Measurements from ENCODE around the gene GPR157. TPM values are rescaled to one million over a fixed set of nuclear protein-coding genes. Genes with fewer than 3 reads are reported as not detected.
"Not testable (repeated sequence)": the region's sequence is repeated elsewhere in the genome, so short reads cannot be mapped to it uniquely, and the experiment has no call there.

GPR157 gene
- total RNA-seq, 2 donors from 2014 or later = 2.3 to 5.0 TPM

GRCh38 chr1:9126511-9126910 is 2.4 kb downstream of the GPR157 start:
- H3K9me3 ChIP-seq (ENCODE audit: control insufficient read depth, low read length) = no peaks in the 10 kb centered on the region
- H3K4me1 Mint-ChIP-seq = peaks cover 9% of the 10 kb centered on the region
- WGBS, 2 experiments (ENCODE audit: insufficient coverage in 1 of 2, insufficient read length in 1 of 2) = 87 to 88% methylated on average over 1 to 2 of the region's 2 CpGs
- H3K36me3 ChIP-seq (ENCODE audit: control insufficient read depth, insufficient read depth, low read length) = no peaks in the 10 kb centered on the region
- no peak overlapping the region for H3K27ac ChIP-seq (ENCODE audit: low read depth, low read length)
- H3K27me3 ChIP-seq (ENCODE audit: control insufficient read depth, insufficient read depth, low read length, poor library complexity, severe bottlenecking) = peaks cover 21% of the 10 kb centered on the region
- DNase-seq = no peak
- H3K9ac ChIP-seq (ENCODE audit: extremely low read depth, low read length, poor library complexity, severe bottlenecking) = no peak overlapping the region
- H3K4me1 ChIP-seq (ENCODE audit: control insufficient read depth, insufficient read depth, low read length) = no peaks in the 10 kb centered on the region
- no peaks in the 10 kb centered on the region for H3K36me3 Mint-ChIP-seq (ENCODE audit: low read depth)
- no peak overlapping the region for H3K4me3 Mint-ChIP-seq
- H3K27ac Mint-ChIP-seq = no peak overlapping the region
- H3K27me3 Mint-ChIP-seq (ENCODE audit: insufficient read depth) = peaks cover 14% of the 10 kb centered on the region
- no peak overlapping the region for H3K4me3 ChIP-seq (ENCODE audit: low read length)
- H3K9me3 Mint-ChIP-seq = peaks cover 2% of the 10 kb centered on the region
- no peak for TF ChIP-seq CTCF (conservative IDR thresholded peaks at IDR 0.05)

- H3K27me3 ChIP-seq (ENCODE audit: control insufficient read depth, insufficient read depth, low read length, poor library complexity, severe bottlenecking) = peaks cover 21% of the 10 kb centered on the region
- not testable (repeated sequence) for H3K27ac ChIP-seq (ENCODE audit: low read depth, low read length); H3K36me3 ChIP-seq (ENCODE audit: control insufficient read depth, insufficient read depth, low read length); H3K4me1 Mint-ChIP-seq; H3K9me3 Mint-ChIP-seq; H3K9me3 ChIP-seq (ENCODE audit: control insufficient read depth, low read length); H3K36me3 Mint-ChIP-seq (ENCODE audit: low read depth); H3K4me1 ChIP-seq (ENCODE audit: control insufficient read depth, insufficient read depth, low read length); H3K4me3 Mint-ChIP-seq; H3K9ac ChIP-seq (ENCODE audit: extremely low read depth, low read length, poor library complexity, severe bottlenecking); DNase-seq; H3K4me3 ChIP-seq (ENCODE audit: low read length); H3K27ac Mint-ChIP-seq
- peaks cover 14% of the 10 kb centered on the region for H3K27me3 Mint-ChIP-seq (ENCODE audit: insufficient read depth)
- WGBS, 2 experiments (ENCODE audit: insufficient coverage in 1 of 2, insufficient read length in 1 of 2) = 84 to 91% methylated on average over 5 to 9 of the region's 9 CpGs
Observed at GRCh38 chr1:9125847-9126246, 3.1 kb downstream of the GPR157 start.

GRCh38 chr1:9125325-9125724 is 3.6 kb downstream of the GPR157 start:
- TF ChIP-seq CTCF (conservative IDR thresholded peaks at IDR 0.05) = no peak
- no peaks in the 10 kb centered on the region for H3K36me3 ChIP-seq (ENCODE audit: control insufficient read depth, insufficient read depth, low read length)
- WGBS, 2 experiments (ENCODE audit: insufficient coverage in 1 of 2, insufficient read length in 1 of 2) = 73 to 75% methylated on average over 3 to 4 of the region's 4 CpGs
- no peaks in the 10 kb centered on the region for H3K9me3 ChIP-seq (ENCODE audit: control insufficient read depth, low read length)
- Mint-ChIP-seq H3K27me3 (ENCODE audit: insufficient read depth) (peaks cover 14% of the 10 kb centered on the region), H3K36me3 (ENCODE audit: low read depth) (no peaks in the 10 kb centered on the region), H3K4me3 (no peak overlapping the region), H3K4me1 (peaks cover 9% of the 10 kb centered on the region), H3K27ac (no peak overlapping the region), H3K9me3 (peaks cover 2% of the 10 kb centered on the region)
- H3K27me3 ChIP-seq (ENCODE audit: control insufficient read depth, insufficient read depth, low read length, poor library complexity, severe bottlenecking) = peaks cover 21% of the 10 kb centered on the region
- H3K9ac ChIP-seq (ENCODE audit: extremely low read depth, low read length, poor library complexity, severe bottlenecking) = no peak overlapping the region
- no peaks in the 10 kb centered on the region for H3K4me1 ChIP-seq (ENCODE audit: control insufficient read depth, insufficient read depth, low read length)
- no peak for DNase-seq
- no peak overlapping the region for H3K4me3 ChIP-seq (ENCODE audit: low read length)
- H3K27ac ChIP-seq (ENCODE audit: low read depth, low read length) = no peak overlapping the region

GRCh38 chr1:9124389-9124788 is 4.5 kb downstream of the GPR157 start:
- H3K4me1 ChIP-seq (ENCODE audit: control insufficient read depth, insufficient read depth, low read length); H3K27ac ChIP-seq (ENCODE audit: low read depth, low read length); H3K9ac ChIP-seq (ENCODE audit: extremely low read depth, low read length, poor library complexity, severe bottlenecking); H3K4me3 ChIP-seq (ENCODE audit: low read length); H3K36me3 ChIP-seq (ENCODE audit: control insufficient read depth, insufficient read depth, low read length); H3K9me3 ChIP-seq (ENCODE audit: control insufficient read depth, low read length); H3K4me3 Mint-ChIP-seq; H3K36me3 Mint-ChIP-seq (ENCODE audit: low read depth); H3K27ac Mint-ChIP-seq; H3K4me1 Mint-ChIP-seq; H3K9me3 Mint-ChIP-seq; DNase-seq: not testable (repeated sequence)
- peaks cover 21% of the 10 kb centered on the region for H3K27me3 ChIP-seq (ENCODE audit: control insufficient read depth, insufficient read depth, low read length, poor library complexity, severe bottlenecking)
- 86% methylated on average over 4 to 5 of the region's 8 CpGs for WGBS, 2 experiments (ENCODE audit: insufficient coverage in 1 of 2, insufficient read length in 1 of 2)
- peaks cover 14% of the 10 kb centered on the region for H3K27me3 Mint-ChIP-seq (ENCODE audit: insufficient read depth)

- not testable (repeated sequence) for H3K27ac Mint-ChIP-seq; DNase-seq; H3K9me3 ChIP-seq (ENCODE audit: control insufficient read depth, low read length); H3K27ac ChIP-seq (ENCODE audit: low read depth, low read length); H3K36me3 ChIP-seq (ENCODE audit: control insufficient read depth, insufficient read depth, low read length); H3K36me3 Mint-ChIP-seq (ENCODE audit: low read depth); H3K4me1 ChIP-seq (ENCODE audit: control insufficient read depth, insufficient read depth, low read length); H3K9me3 Mint-ChIP-seq; H3K4me3 ChIP-seq (ENCODE audit: low read length); H3K4me3 Mint-ChIP-seq; H3K4me1 Mint-ChIP-seq; H3K9ac ChIP-seq (ENCODE audit: extremely low read depth, low read length, poor library complexity, severe bottlenecking)
- H3K27me3 Mint-ChIP-seq (ENCODE audit: insufficient read depth) = peaks cover 14% of the 10 kb centered on the region
- peaks cover 19% of the 10 kb centered on the region for H3K27me3 ChIP-seq (ENCODE audit: control insufficient read depth, insufficient read depth, low read length, poor library complexity, severe bottlenecking)
- 97% methylated on average over 2 of the region's 2 CpGs; no CpG with 5 or more reads in 1 of the 2 experiments for WGBS, 2 experiments (ENCODE audit: insufficient coverage in 1 of 2, insufficient read length in 1 of 2)
Observed at GRCh38 chr1:9123665-9124064, 5.2 kb downstream of the GPR157 start.
